Left colon (tissue), 2 donors: ENCODE measurements around the gene SEC23B. TPM values are rescaled to one million over a fixed set of nuclear protein-coding genes. Genes with fewer than 3 reads are reported as not detected.
"Not testable (repeated sequence)": the region's sequence is repeated elsewhere in the genome, so short reads cannot be mapped to it uniquely, and the experiment has no call there.

Source experiments
- ATAC-seq: fragments of 200-7000 bp; cut with Tn5 transposase; one replicate; pipeline ENCODE4 v1.9.1; 2020; ENCODE audit warnings: mild to moderate bottlenecking, moderate library complexity
- DNase-seq, 2 donors: peaks; one replicate each; pipeline ENCODE4 v3.0.0-alpha.2; 2020
- intact Hi-C, 2 donors: fragments of 100-400 bp; cut with DNase I in 1 of 2; cut with micrococcal nuclease in 1 of 2; formaldehyde crosslinking; loops; one replicate each; pipeline versions ENCODE4 v1.11.2 to v1.14.0; 2022; cut with DNase I, micrococcal nuclease
- total RNA-seq, 2 donors: library from RNA; stranded (reverse); fragmentation: NEBNext Ultra II Directional; extraction: Animal tissue kit (Norgen Biotek cat#: 25700); gene quantifications; one replicate each; pipeline ENCODE4 v1.2.1, GENCODE V29; 2021
- donor health status: DM: no; HTN: no; CAD: no.
- donor health status: DM: yes; HTN: yes; CAD: no.

The SEC23B gene
- total RNA-seq, 2 donors from 2014 or later = 54.1 to 55.5 TPM

GRCh38 chr20:18515973-18516372, 8.2 kb downstream of the SEC23B start:
- intact Hi-C loops = no loop called here
- ATAC-seq (no peak), DNase-seq (no peak)

- intact Hi-C loops, ATAC-seq, DNase-seq: not testable (repeated sequence)
Observed at GRCh38 chr20:18522066-18522465, 14.3 kb downstream of the SEC23B start.

GRCh38 chr20:18523066-18523465, 15.3 kb downstream of the SEC23B start:
- intact Hi-C loops = no loop called here
- ATAC-seq = no peak

GRCh38 chr20:18524646-18525045, 16.9 kb downstream of the SEC23B start:
- intact Hi-C loops = no loop called here
- DNase-seq (no peak), ATAC-seq (no peak)

More at GRCh38 chr20:18523066-18523465, 15.3 kb downstream of the SEC23B start:
- DNase-seq = no peak

- intact Hi-C loops = not testable (repeated sequence)
Observed at GRCh38 chr20:18526761-18527160, 19.0 kb downstream of the SEC23B start.

GRCh38 chr20:18527339-18527738, 19.6 kb downstream of the SEC23B start:
- intact Hi-C loops = no loop called here
- no peak for DNase-seq
- no peak for ATAC-seq

More at GRCh38 chr20:18526761-18527160, 19.0 kb downstream of the SEC23B start:
- not testable (repeated sequence) for DNase-seq, ATAC-seq

GRCh38 chr20:18527836-18528235, 20.1 kb downstream of the SEC23B start:
- DNase-seq (no peak), ATAC-seq (no peak)
- intact Hi-C loops = no loop called here

- no peak for ATAC-seq
- no peak for DNase-seq
- intact Hi-C loops = no loop called here
Observed at GRCh38 chr20:18529041-18529440, 21.3 kb downstream of the SEC23B start.

GRCh38 chr20:18532626-18533025, 24.9 kb downstream of the SEC23B start:
- ATAC-seq (no peak), DNase-seq (no peak)
- intact Hi-C loops = no loop called here

- no peak for ATAC-seq
- intact Hi-C loops = no loop called here
- DNase-seq = no peak
Observed at GRCh38 chr20:18533491-18533890, 25.8 kb downstream of the SEC23B start.

- no peak for DNase-seq
- ATAC-seq = peak; percentile 68
- intact Hi-C loops = no loop called here
Observed at GRCh38 chr20:18533978-18534644, 26.4 kb downstream of the SEC23B start.

GRCh38 chr20:18537651-18538050, 29.9 kb downstream of the SEC23B start:
- intact Hi-C loops = no loop called here
- no peak for ATAC-seq
- no peak for DNase-seq

GRCh38 chr20:18541741-18542140, 34.0 kb downstream of the SEC23B start:
- ATAC-seq = no peak
- no peak for DNase-seq
- intact Hi-C loops = no loop called here

- intact Hi-C loops = no loop called here
- DNase-seq (no peak), ATAC-seq (no peak)
Observed at GRCh38 chr20:18543216-18543615, 35.5 kb downstream of the SEC23B start.

GRCh38 chr20:18543932-18544331, 36.2 kb downstream of the SEC23B start:
- DNase-seq = peak; percentile 41 to 54
- peak; percentile 84 for ATAC-seq
- intact Hi-C loops = no loop called here

- intact Hi-C loops = no loop called here
- ATAC-seq = no peak
- no peak for DNase-seq
Observed at GRCh38 chr20:18545566-18545965, 37.8 kb downstream of the SEC23B start.

- no peak for ATAC-seq
- intact Hi-C loops = no loop called here
- no peak for DNase-seq
Observed at GRCh38 chr20:18548465-18548864, 40.7 kb downstream of the SEC23B start.

GRCh38 chr20:18553746-18554145, 46.0 kb downstream of the SEC23B start:
- intact Hi-C loops = no loop called here
- no peak for ATAC-seq
- no peak for DNase-seq

- intact Hi-C loops = no loop called here
- ATAC-seq = peak; percentile 99
- DNase-seq = peak; percentile 96 to 97
Observed at GRCh38 chr20:18566892-18567738, 59.4 kb downstream of the SEC23B start, which contains the start of gene SMIM26. Gene SMIM26, plus strand, starts transcription at chr20:18567432. Its CDS starts 47 bp downstream, at chr20:18567479.

GRCh38 chr20:18567739-18568091, 60.0 kb downstream of the SEC23B start:
- DNase-seq = no peak
- intact Hi-C loops = no loop called here
- ATAC-seq = peak; percentile 42
